Bronchial epithelial cell (primary cell): ENCODE data around the gene KCND2. TPM values are rescaled to one million over a fixed set of nuclear protein-coding genes. Genes with fewer than 3 reads are reported as not detected.
A peak's percentile ranks its signal among the peaks of the same experiment; 100 is the strongest.

ENCODE experiments used
- DNase-seq: peaks from one replicate; pipeline ENCODE4 v3.0.0-alpha.2; 2010; ENCODE audit warnings: low read depth
- FAIRE-seq: peaks from 2 replicates; lab custom pipeline; 2011; peaks lifted over from hg19 to GRCh38; lab: Jason Lieb, UNC
- H3K27me3 ChIP-seq: 2 replicates; pipeline ENCODE4 v1.5.1; 2011; ENCODE audit warnings: low read length; ENCODE audit not compliant: control insufficient read depth, insufficient read depth
- H3K36me3 ChIP-seq: 2 replicates; pipeline ENCODE4 v1.5.1; 2011; ENCODE audit warnings: low read length; ENCODE audit not compliant: control insufficient read depth, insufficient read depth
- H3K4me3 ChIP-seq: 2 replicates; pipeline ENCODE4 v1.5.1; 2011; ENCODE audit warnings: mild to moderate bottlenecking, low read depth, low read length, control low read depth
- total RNA-seq: library from RNA; depleted of rRNA; stranded (reverse); fragments of >200 nt; gene quantifications from 2 replicates; pipeline ENCODE4 v1.2.1, GENCODE V29; 2014
- TF ChIP-seq, protein P1 (sequence below): IDR thresholded peaks from 2 replicates; pipeline ENCODE4 v1.5.1; 2011; ENCODE audit warnings: mild to moderate bottlenecking, moderate library complexity, low read length, control low read depth, inconsistent platforms; ENCODE audit not compliant: insufficient read depth, severe bottlenecking

KCND2 gene
- total RNA-seq, 1 donor from 2014 or later: under 0.01 TPM

GRCh38 chr7:120709252-120709971 lies 436.4 kb downstream of the KCND2 start:
- FAIRE-seq (no peak), DNase-seq (no peak)
- no peaks in the 10 kb centered on the region for H3K27me3 ChIP-seq
- TF ChIP-seq, protein P1, sequence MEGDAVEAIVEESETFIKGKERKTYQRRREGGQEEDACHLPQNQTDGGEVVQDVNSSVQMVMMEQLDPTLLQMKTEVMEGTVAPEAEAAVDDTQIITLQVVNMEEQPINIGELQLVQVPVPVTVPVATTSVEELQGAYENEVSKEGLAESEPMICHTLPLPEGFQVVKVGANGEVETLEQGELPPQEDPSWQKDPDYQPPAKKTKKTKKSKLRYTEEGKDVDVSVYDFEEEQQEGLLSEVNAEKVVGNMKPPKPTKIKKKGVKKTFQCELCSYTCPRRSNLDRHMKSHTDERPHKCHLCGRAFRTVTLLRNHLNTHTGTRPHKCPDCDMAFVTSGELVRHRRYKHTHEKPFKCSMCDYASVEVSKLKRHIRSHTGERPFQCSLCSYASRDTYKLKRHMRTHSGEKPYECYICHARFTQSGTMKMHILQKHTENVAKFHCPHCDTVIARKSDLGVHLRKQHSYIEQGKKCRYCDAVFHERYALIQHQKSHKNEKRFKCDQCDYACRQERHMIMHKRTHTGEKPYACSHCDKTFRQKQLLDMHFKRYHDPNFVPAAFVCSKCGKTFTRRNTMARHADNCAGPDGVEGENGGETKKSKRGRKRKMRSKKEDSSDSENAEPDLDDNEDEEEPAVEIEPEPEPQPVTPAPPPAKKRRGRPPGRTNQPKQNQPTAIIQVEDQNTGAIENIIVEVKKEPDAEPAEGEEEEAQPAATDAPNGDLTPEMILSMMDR: no peak
- H3K36me3 ChIP-seq: no peaks in the 10 kb centered on the region
- H3K4me3 ChIP-seq: no peak overlapping the region

DNA sequence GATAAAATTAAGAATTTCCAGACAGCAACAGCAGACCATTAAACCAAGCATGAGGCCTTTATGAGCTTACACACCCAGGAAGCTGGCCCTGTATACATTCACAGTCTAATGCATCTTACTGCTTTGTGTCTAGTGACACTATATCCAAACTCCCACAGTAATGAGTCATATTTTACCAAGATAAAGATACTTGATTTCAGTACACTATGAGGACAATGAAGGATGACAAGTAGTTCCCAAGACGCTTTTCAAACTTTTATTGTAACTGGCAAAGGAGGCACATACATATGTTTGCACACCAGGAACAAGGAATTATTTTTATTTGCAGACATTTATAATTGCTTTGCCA lies 437.0 kb downstream of the KCND2 start:
- FAIRE-seq (no peak), DNase-seq (peak; percentile 14)
- Histone ChIP-seq H3K36me3 (no peaks in the 10 kb centered on the region), H3K4me3 (no peak overlapping the region), H3K27me3 (no peaks in the 10 kb centered on the region)
- TF ChIP-seq, protein P1: no peak

DNA sequence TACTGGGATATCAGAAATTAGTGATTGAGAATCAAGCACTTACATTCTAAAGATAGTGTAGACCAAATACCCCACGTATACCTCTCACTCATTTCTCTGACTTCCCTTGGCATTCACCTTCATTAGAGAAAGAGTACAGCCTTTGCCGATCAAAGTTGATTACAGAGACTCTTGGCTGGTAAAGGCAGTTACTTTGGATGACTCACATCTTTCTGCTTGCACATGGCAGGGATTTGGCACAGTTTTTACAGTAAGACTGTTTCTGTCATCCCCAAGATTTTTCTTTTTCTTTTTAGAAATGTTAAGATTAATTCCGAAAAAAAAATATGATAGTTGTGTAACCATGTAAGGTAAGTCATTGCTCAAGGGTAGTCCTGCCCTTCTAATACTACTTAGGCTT lies 442.0 kb downstream of the KCND2 start:
- H3K4me3 ChIP-seq: no peak overlapping the region
- H3K36me3 ChIP-seq: no peaks in the 10 kb centered on the region
- peak; percentile 33 for DNase-seq
- no peaks in the 10 kb centered on the region for H3K27me3 ChIP-seq
- TF ChIP-seq, protein P1: no peak
- no peak for FAIRE-seq

- H3K4me3 ChIP-seq: no peak overlapping the region
- no peak for FAIRE-seq
- no peaks in the 10 kb centered on the region for H3K27me3 ChIP-seq
- TF ChIP-seq, protein P1: no peak
- no peak for DNase-seq
- no peaks in the 10 kb centered on the region for H3K36me3 ChIP-seq
Measured at GRCh38 chr7:120716307-120716706, 443.3 kb downstream of the KCND2 start.

DNA sequence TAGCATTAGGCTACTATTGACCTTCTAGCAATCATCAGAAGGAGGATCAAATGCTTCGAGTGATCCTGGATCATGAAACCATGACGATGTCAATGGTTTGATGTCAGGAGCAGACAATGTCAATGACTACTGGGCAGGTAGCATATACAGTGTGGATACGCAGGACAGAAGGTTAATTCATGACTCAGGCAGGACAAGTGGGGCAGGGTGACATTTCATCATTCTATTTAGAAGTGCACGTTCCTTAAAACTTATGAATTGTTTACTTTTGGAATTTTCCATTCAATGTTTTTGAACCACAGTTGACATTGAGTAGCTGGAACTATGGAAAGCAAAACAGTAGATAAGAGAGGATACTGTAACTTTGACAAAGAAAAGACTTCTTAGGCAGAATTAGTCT lies 444.2 kb downstream of the KCND2 start:
- DNase-seq: no peak
- H3K36me3 ChIP-seq: no peaks in the 10 kb centered on the region
- no peaks in the 10 kb centered on the region for H3K27me3 ChIP-seq
- no peak overlapping the region for H3K4me3 ChIP-seq
- no peak for FAIRE-seq
- TF ChIP-seq, protein P1: no peak

- Histone ChIP-seq H3K4me3 (no peak overlapping the region), H3K27me3 (no peaks in the 10 kb centered on the region), H3K36me3 (no peaks in the 10 kb centered on the region)
- FAIRE-seq (no peak), DNase-seq (no peak)
- TF ChIP-seq, protein P1: no peak
Measured at GRCh38 chr7:120718361-120718760, 445.4 kb downstream of the KCND2 start.
